IPS-18c (cell line): Measurements from ENCODE around the gene NPLOC4.

Source experiments
- H3K4me3 ChIP-seq: 2 replicates; pipeline ENCODE4 v1.7.0; 2013; ENCODE audit warnings: low read depth, mild to moderate bottlenecking, low read length, moderate library complexity; ENCODE audit not compliant: insufficient read depth
- H3K9me3 ChIP-seq: one replicate; pipeline ENCODE4 v1.6.1; 2013; ENCODE audit warnings: mild to moderate bottlenecking, low read length, moderate library complexity; ENCODE audit not compliant: control insufficient read depth, insufficient read depth

The NPLOC4 gene

DNA sequence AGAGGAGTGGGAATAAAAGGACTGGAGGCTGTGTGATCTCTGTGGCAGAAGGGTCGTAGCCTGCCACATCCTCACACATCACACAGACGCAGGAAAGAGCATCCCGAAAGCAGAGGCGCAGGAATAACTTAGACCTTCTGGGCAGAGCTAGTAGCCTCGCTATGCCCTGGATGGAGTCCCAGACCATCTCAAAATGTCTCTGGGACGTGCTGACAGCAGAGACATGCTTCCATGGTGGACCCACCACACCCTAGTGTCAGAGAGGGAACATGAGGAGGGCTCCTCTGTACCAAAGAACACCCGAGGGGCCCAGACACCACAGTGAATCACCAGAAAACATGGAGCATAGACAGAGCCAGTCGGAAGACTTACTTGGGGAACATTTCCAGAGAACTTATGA, 55.2 kb downstream of the NPLOC4 start:
- no peak overlapping the region for H3K4me3 ChIP-seq
- no peaks in the 10 kb centered on the region for H3K9me3 ChIP-seq

DNA sequence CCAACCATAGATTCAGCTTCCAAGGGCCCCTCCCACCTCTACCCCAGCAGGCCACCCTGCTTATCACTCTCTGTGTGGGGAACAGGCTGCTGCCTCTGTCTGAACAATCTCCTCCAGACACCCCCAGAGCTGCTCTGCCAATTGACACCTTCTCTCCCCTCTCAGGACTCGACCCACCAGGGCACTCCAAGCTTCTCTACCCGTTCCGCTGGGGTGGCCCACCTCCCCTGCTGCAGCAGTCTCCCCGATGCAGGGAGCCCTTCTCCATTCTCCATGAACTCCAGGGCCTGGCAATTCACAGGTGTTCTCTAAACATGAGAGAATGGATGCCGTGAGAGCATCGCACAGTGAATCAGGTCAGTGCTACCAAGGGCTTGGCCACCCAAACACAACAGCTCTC, 56.4 kb downstream of the NPLOC4 start:
- Histone ChIP-seq H3K9me3 (no peaks in the 10 kb centered on the region), H3K4me3 (no peak overlapping the region)

DNA sequence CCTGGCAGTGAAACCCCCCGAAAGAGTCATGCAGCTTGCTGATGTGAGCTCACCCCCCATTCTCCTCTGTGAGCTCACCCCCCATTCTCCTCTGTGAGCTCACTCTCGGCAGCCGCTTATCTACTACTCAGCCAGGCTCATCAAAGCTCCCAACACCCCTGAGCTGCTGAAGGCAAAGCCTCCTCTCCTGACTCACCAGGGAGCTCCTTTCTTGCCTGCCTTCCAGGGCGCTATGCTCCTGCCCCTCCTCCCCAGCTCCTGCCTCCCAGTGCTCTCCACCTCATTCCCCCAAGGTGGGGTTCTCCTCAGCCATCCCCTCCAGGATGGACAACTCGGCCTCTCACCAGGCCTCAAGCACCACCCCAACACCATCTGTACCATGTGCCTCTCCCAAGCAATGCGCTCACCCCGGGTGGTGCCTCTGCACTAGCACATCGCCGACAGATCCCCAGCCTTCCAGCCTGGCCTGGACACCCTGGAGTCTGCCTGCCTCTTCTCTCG, 57.0 kb downstream of the NPLOC4 start:
- Histone ChIP-seq H3K9me3 (no peaks in the 10 kb centered on the region), H3K4me3 (no peak overlapping the region)

DNA sequence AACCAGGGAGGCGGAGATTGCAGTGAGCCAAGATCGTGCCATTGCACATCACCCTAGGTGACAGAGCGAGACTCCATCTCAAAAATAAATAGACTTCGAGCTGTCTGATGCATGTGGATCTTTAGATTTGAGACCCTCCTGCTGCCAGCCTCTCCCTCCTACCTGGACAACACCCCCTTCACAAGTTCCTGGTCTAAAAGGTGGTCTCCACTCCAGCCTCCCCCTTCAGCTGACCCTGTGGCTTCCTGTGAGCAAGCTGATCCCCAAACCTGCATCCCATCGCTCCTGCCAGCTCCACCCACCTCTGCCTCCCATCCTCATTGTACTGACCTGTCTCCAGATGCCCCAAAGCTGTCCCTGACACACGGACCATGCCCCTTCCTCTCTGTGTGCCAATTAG, 57.6 kb downstream of the NPLOC4 start:
- Histone ChIP-seq H3K9me3 (no peaks in the 10 kb centered on the region), H3K4me3 (no peak overlapping the region)

- Histone ChIP-seq H3K9me3 (no peaks in the 10 kb centered on the region), H3K4me3 (no peak overlapping the region)
Measured at GRCh38 chr17:81578561-81579225, 58.2 kb downstream of the NPLOC4 start.

DNA sequence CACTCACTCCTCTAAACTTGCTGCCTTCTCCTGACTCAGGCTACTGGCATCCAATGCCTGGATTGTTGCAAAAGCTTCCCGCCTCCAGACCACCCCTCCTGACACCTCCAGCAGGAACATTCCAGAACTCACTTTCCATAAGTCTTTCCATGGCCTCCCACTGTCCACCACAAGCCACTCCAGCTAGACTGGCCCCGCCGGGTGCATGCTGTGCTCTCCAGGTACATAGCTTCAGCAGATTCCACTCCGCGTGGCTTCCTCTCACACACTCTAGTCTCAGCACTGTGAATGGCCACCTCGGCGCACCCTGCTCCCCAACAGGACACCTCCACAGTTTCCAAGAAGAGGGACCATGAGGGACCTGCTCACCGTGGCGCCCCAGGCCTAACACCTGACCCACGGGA, 58.9 kb downstream of the NPLOC4 start:
- no peak overlapping the region for H3K4me3 ChIP-seq
- no peaks in the 10 kb centered on the region for H3K9me3 ChIP-seq

DNA sequence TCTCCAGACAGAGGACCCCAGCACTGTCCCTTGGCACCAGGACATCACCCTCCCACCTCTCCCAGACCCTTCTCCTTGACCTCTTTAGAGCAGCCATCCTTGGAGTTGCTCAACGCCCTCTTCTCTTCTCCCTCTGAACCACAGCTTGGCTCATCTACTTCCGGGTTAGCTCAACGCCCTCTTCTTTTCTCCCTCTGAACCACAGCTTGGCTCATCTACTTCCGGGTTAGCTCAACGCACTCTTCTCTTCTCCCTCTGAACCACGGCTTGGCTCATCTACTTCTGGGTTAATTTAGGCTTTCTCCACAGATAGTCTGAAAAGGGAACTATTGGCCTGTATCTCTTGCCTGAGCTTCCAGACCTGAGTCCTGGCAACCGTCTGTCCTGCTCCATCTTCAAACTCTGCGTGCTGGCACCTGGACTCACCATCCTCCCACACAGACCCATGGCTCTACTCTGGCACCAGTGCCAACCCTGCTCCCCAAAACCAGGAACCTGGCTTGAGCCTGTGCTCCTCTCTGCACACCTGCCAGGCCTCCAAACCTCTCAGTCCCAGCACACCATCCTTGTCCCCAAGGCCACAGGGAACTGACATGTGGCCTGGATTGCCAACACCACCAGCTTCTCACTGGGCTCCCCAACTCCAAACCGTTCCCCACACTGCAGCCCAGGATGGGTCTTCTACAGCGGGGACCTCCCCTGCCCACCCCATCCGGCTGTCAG, 59.5 kb downstream of the NPLOC4 start:
- Histone ChIP-seq H3K9me3 (no peaks in the 10 kb centered on the region), H3K4me3 (no peak overlapping the region)

GRCh38 chr17:81576621-81577277, 60.2 kb downstream of the NPLOC4 start:
- H3K9me3 ChIP-seq = no peaks in the 10 kb centered on the region
- no peak overlapping the region for H3K4me3 ChIP-seq

DNA sequence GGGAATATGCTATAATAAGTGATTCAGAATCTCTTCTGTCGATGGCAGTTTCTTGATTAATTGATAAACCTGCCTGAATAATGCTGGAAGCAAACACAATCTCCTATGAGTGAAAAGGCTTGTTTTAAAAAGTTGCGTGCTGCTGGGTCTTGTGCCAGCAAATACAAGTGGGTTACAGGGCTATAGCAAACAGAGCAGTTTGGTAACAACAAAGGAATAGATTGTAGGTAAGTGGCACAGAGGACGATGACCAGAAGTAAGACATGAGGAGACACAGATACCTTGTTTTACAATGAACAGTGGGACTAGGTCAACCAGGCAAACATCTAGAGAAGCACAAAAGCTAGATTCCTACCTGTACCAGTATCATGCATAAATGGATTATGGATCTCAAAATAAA, 61.1 kb downstream of the NPLOC4 start:
- H3K4me3 ChIP-seq = no peak overlapping the region
- H3K9me3 ChIP-seq = no peaks in the 10 kb centered on the region

GRCh38 chr17:81574643-81574956, 62.3 kb downstream of the NPLOC4 start:
- H3K9me3 ChIP-seq = no peaks in the 10 kb centered on the region
- no peak overlapping the region for H3K4me3 ChIP-seq

- H3K9me3 ChIP-seq = no peaks in the 10 kb centered on the region
- H3K4me3 ChIP-seq = no peak overlapping the region
Measured at GRCh38 chr17:81573794-81574642, 62.9 kb downstream of the NPLOC4 start.

GRCh38 chr17:81572563-81573168, 64.2 kb downstream of the NPLOC4 start:
- H3K9me3 ChIP-seq = no peaks in the 10 kb centered on the region
- H3K4me3 ChIP-seq = no peak overlapping the region

- Histone ChIP-seq H3K4me3 (no peak overlapping the region), H3K9me3 (no peaks in the 10 kb centered on the region)
Measured at GRCh38 chr17:81570964-81571363, 65.9 kb downstream of the NPLOC4 start.

- no peaks in the 10 kb centered on the region for H3K9me3 ChIP-seq
Measured at GRCh38 chr17:81569986-81570514, 66.9 kb downstream of the NPLOC4 start.

DNA sequence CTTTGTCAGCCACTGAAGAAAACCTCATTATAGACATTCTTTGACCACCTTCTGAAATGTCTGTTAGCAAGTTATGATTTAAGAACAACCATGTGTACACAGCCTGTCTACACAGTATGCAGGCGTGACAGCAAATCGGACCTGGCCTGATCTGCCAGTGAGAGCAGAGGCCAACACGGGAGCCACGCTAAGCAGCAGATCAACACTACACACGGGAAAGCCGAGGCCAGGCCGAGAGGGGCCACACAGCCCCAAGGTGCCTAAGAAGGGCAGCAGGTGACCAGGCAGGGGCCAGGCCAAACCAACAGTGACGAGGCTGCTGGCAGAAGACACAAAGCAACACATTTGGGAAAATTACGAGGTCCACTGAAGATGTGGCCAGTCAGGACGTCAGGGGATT, 68.5 kb downstream of the NPLOC4 start:
- Histone ChIP-seq H3K4me3 (no peak overlapping the region), H3K9me3 (no peaks in the 10 kb centered on the region)

More at GRCh38 chr17:81569986-81570514, 66.9 kb downstream of the NPLOC4 start:
- H3K4me3 ChIP-seq = no peak overlapping the region

DNA sequence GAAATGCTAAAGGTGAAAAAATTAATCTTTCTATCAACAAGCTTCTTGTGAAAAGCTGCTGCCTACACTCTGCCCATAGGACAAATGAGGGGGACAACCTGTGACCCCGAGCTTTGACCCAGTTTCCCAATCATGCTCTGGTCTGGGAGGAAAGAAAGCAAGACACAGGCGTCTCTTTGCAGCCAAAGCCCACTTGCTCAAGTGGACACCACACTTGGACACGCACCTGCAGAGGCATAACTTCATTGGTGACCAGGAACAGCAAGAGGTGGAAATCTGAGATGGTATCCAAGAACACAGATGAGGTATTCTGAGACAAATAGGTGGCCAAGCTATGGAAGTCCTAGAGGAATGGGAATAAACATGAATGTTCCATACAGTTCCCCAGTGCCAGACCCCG, 69.7 kb downstream of the NPLOC4 start:
- no peak overlapping the region for H3K4me3 ChIP-seq
- no peaks in the 10 kb centered on the region for H3K9me3 ChIP-seq
